Keratinocyte (primary cell): ENCODE data around the gene GH2. TPM values are rescaled to one million over a fixed set of nuclear protein-coding genes. Genes with fewer than 3 reads are reported as not detected.

Experiments used
- DNase-seq: peaks from one replicate; pipeline ENCODE4 v3.0.0-alpha.2; 2011; ENCODE audit warnings: low read depth, missing footprints, low spot score
- FAIRE-seq: peaks from 2 replicates; lab custom pipeline; 2011; peaks lifted over from hg19 to GRCh38; lab: Jason Lieb, UNC
- H2AFZ ChIP-seq: 2 replicates; pipeline ENCODE4 v1.6.0; 2012; ENCODE audit warnings: low read length, control low read depth, inconsistent platforms; ENCODE audit not compliant: control insufficient read depth
- H3K27ac ChIP-seq: 2 replicates; pipeline ENCODE4 v1.5.1; 2011; ENCODE audit warnings: low read length; ENCODE audit not compliant: control insufficient read depth, insufficient read depth
- H3K27me3 ChIP-seq: 3 replicates; pipeline ENCODE4 v1.6.0; 2011; ENCODE audit warnings: low read length; ENCODE audit not compliant: control insufficient read depth, insufficient read depth; ENCODE audit errors: extremely low read depth
- H3K36me3 ChIP-seq, 2 experiments: 2 replicates in 1 of 2; 3 replicates in 1 of 2; pipeline ENCODE4 v1.5.1; 2011; ENCODE audit warnings: low read length in 2 of 2, mild to moderate bottlenecking in 1 of 2; ENCODE audit not compliant: control insufficient read depth in 2 of 2, insufficient read depth in 2 of 2; ENCODE audit errors: extremely low read depth in 1 of 2
- H3K4me1 ChIP-seq: 3 replicates; pipeline ENCODE4 v1.5.1; 2011; ENCODE audit warnings: low read length; ENCODE audit not compliant: control insufficient read depth, insufficient read depth; ENCODE audit errors: extremely low read depth
- H3K4me2 ChIP-seq: 3 replicates; pipeline ENCODE4 v1.6.0; 2011; ENCODE audit warnings: low read depth, low read length; ENCODE audit not compliant: control insufficient read depth, insufficient read depth; ENCODE audit errors: extremely low read depth
- H3K4me3 ChIP-seq, 3 experiments: fragments of 200-600 bp in 1 of 3; sonication (generic) in 1 of 3; 2 replicates in 2 of 3; 3 replicates in 1 of 3; pipeline ENCODE4 v1.5.1; 2011 to 2016; ENCODE audit warnings: low read length in 3 of 3, mild to moderate bottlenecking in 3 of 3, control low read depth in 2 of 3, inconsistent platforms in 1 of 3, low read depth in 1 of 3, mixed read lengths in 1 of 3, mixed run types in 1 of 3, moderate library complexity in 1 of 3; ENCODE audit not compliant: control insufficient read depth in 2 of 3, insufficient read depth in 2 of 3; ENCODE audit errors: extremely low read depth in 1 of 3
- H3K79me2 ChIP-seq: 2 replicates; pipeline ENCODE4 v1.6.0; 2012; ENCODE audit warnings: low read length; ENCODE audit not compliant: control insufficient read depth, insufficient read depth
- H3K9ac ChIP-seq: 3 replicates; pipeline ENCODE4 v1.6.0; 2011; ENCODE audit warnings: low read length; ENCODE audit not compliant: control insufficient read depth, insufficient read depth; ENCODE audit errors: extremely low read depth
- H3K9me1 ChIP-seq: 3 replicates; pipeline ENCODE4 v1.6.0; 2011; ENCODE audit warnings: low read length; ENCODE audit not compliant: control insufficient read depth, insufficient read depth; ENCODE audit errors: extremely low read depth
- H3K9me3 ChIP-seq: 2 replicates; pipeline ENCODE4 v1.5.1; 2012; ENCODE audit warnings: low read depth, low read length; ENCODE audit not compliant: control insufficient read depth
- H4K20me1 ChIP-seq: 3 replicates; pipeline ENCODE4 v1.6.0; 2011; ENCODE audit warnings: low read length; ENCODE audit not compliant: control insufficient read depth, insufficient read depth; ENCODE audit errors: extremely low read depth
- CTCF ChIP-seq, 3 experiments: IDR thresholded peaks in 1 of 3; conservative IDR thresholded peaks in 1 of 3; optimal IDR thresholded peaks in 1 of 3; 2 replicates in 2 of 3; 3 replicates in 1 of 3; pipeline versions ENCODE3 to v1.5.1; 2011; ENCODE audit warnings: low read length in 3 of 3, mild to moderate bottlenecking in 3 of 3, moderate library complexity in 2 of 3, control low read depth in 1 of 3, inconsistent platforms in 1 of 3; ENCODE audit not compliant: insufficient read depth in 2 of 3; ENCODE audit errors: extremely low read depth in 1 of 3
- EZH2 ChIP-seq: IDR thresholded peaks from one replicate; pipeline ENCODE4 v1.6.1; 2012; ENCODE audit warnings: inconsistent platforms, mild to moderate bottlenecking, low read length, moderate library complexity
- dilution Hi-C: fragments of 300-500 bp; cut with MboI; formaldehyde crosslinking; loops from one replicate; pipeline ENCODE4 v1.7.0; 2020; ENCODE audit warnings: low sequenced_read_pairs; ENCODE audit not compliant: extremely low pct_ligation_motif_present
- polyA plus RNA-seq, 5 experiments: library from polyadenylated mRNA; depleted of rRNA in 3 of 5; stranded (reverse) in 3 of 5; stranded (forward) in 1 of 5; unstranded in 1 of 5; fragments of >200 nt; gene quantifications; 1 replicate in 1 of 5; 2 replicates in 3 of 5; 3 replicates in 1 of 5; pipeline versions ENCODE4 v1.2.1 to v1.2.3, GENCODE V29; 2011 to 2012; ENCODE audit warnings: missing spikeins in 2 of 5, low read depth in 1 of 5, low replicate concordance in 1 of 5

Gene GH2
- polyA plus RNA-seq, 1 donor (not counting 4 experiments of a cell fraction or from before 2014, with no cell fraction given) = not detected

- no peak overlapping the region for H3K27ac ChIP-seq
- H3K4me2 ChIP-seq = no peak overlapping the region
- no peak overlapping the region for H3K9ac ChIP-seq
- no peak overlapping the region for H3K4me3 ChIP-seq
- H3K36me3 ChIP-seq = peaks cover 62 to 65% of the 10 kb centered on the region in 2 experiments
- peaks cover 7% of the 10 kb centered on the region for H4K20me1 ChIP-seq
- no peak overlapping the region for H2AFZ ChIP-seq
- FAIRE-seq (no peak), DNase-seq (no peak)
- H3K4me1 ChIP-seq = peaks cover 25% of the 10 kb centered on the region
- H3K27me3 ChIP-seq = no peaks in the 10 kb centered on the region
- dilution Hi-C loops = no loop called here
- TF ChIP-seq EZH2 (no peak), CTCF (optimal IDR thresholded peaks at IDR 0.05 in 1 of 3, IDR thresholded peaks at IDR 0.05 in 1 of 3, conservative IDR thresholded peaks at IDR 0.05 in 1 of 3; ENCODE audit: extremely low read depth in 1 of 3, insufficient read depth in 2 of 3, low read length in 3 of 3) (no peak)
- H3K79me2 ChIP-seq = peaks cover 42% of the 10 kb centered on the region
- H3K9me1 ChIP-seq = no peaks in the 10 kb centered on the region
- H3K9me3 ChIP-seq = no peaks in the 10 kb centered on the region
These were observed 49.3 kb downstream of the GH2 start for GRCh38 chr17:63832455-63832854.

- dilution Hi-C loops = no loop called here
- DNase-seq = no peak
- TF ChIP-seq CTCF (optimal IDR thresholded peaks at IDR 0.05 in 1 of 3, IDR thresholded peaks at IDR 0.05 in 1 of 3, conservative IDR thresholded peaks at IDR 0.05 in 1 of 3; ENCODE audit: extremely low read depth in 1 of 3, insufficient read depth in 2 of 3, low read length in 3 of 3) = no peak
- TF ChIP-seq EZH2 = no peak
- no peaks in the 10 kb centered on the region for H3K27me3 ChIP-seq
- H3K4me1 ChIP-seq = peaks cover 25% of the 10 kb centered on the region
- H3K4me2 ChIP-seq = no peak overlapping the region
- peaks cover 7% of the 10 kb centered on the region for H4K20me1 ChIP-seq
- FAIRE-seq = no peak
- no peaks in the 10 kb centered on the region for H3K9me1 ChIP-seq
- H3K9me3 ChIP-seq = no peaks in the 10 kb centered on the region
- no peak overlapping the region for H3K27ac ChIP-seq
- no peak overlapping the region for H2AFZ ChIP-seq
- peaks cover 61 to 62% of the 10 kb centered on the region in 2 experiments for H3K36me3 ChIP-seq
- H3K9ac ChIP-seq = no peak overlapping the region
- H3K4me3 ChIP-seq = no peak overlapping the region
- peaks cover 39% of the 10 kb centered on the region for H3K79me2 ChIP-seq
These were observed 49.7 kb downstream of the GH2 start for GRCh38 chr17:63832014-63832413.
